GM12878 (cell line): ENCODE results near the gene CBX2. TPM values are rescaled to one million over a fixed set of nuclear protein-coding genes. Genes with fewer than 3 reads are reported as not detected.

Experiments
- BRCA1 ChIP-seq: IDR thresholded peaks from 2 replicates; pipeline ENCODE4 v1.6.1; 2011; ENCODE audit warnings: low read depth, low read length, improper control_type of control experiment
- CHD2 ChIP-seq: IDR thresholded peaks from 2 replicates; pipeline ENCODE4 v1.6.1; 2011; ENCODE audit warnings: low read depth, low read length, improper control_type of control experiment, borderline replicate concordance
- CTCF ChIP-seq, 3 experiments: IDR thresholded peaks in 2 of 3; conservative IDR thresholded peaks in 1 of 3; 2 replicates each; pipeline ENCODE4 v1.5.1; 2011; ENCODE audit warnings: low read depth in 3 of 3, low read length in 3 of 3, mild to moderate bottlenecking in 3 of 3, control low read depth in 2 of 3, moderate library complexity in 2 of 3, inconsistent platforms in 1 of 3, mixed read lengths in 1 of 3; ENCODE audit not compliant: control insufficient read depth in 2 of 3, insufficient read depth in 1 of 3; ENCODE audit errors: extremely low read depth in 1 of 3
- HDGF ChIP-seq: fragments of 450-650 bp; IDR thresholded peaks from 2 replicates; pipeline ENCODE4 v1.6.1; 2016; ENCODE audit warnings: antibody characterized with exemption
- IKZF2 ChIP-seq, 2 experiments: fragments of 450-650 bp; IDR thresholded peaks; 2 replicates each; pipeline ENCODE4 v1.6.1; 2017; ENCODE audit warnings: mild to moderate bottlenecking in 2 of 2, moderate library complexity in 2 of 2
- RB1 ChIP-seq: fragments of 450-650 bp; formaldehyde crosslinking; IDR thresholded peaks from 2 replicates; pipeline ENCODE4 v1.6.1; 2017; ENCODE audit warnings: mild to moderate bottlenecking, borderline replicate concordance
- SKIL ChIP-seq: fragments of 450-650 bp; IDR thresholded peaks from 2 replicates; pipeline ENCODE4 v1.6.1; 2017; ENCODE audit warnings: mild to moderate bottlenecking, low read depth, inconsistent platforms; ENCODE audit not compliant: poor library complexity, severe bottlenecking
- STAT3 ChIP-seq: IDR thresholded peaks from 2 replicates; pipeline ENCODE4 v1.6.1; 2011; ENCODE audit warnings: low read depth, low read length, improper control_type of control experiment
- WRNIP1 ChIP-seq: IDR thresholded peaks from 2 replicates; pipeline ENCODE4 v1.6.1; 2011; ENCODE audit warnings: low read depth, low read length, improper control_type of control experiment, borderline replicate concordance
- ZBTB4 ChIP-seq: fragments of 450-650 bp; formaldehyde crosslinking; IDR thresholded peaks from 2 replicates; pipeline ENCODE4 v1.4.0; 2022; ENCODE audit warnings: mild to moderate bottlenecking, moderate library complexity
- polyA plus RNA-seq, 11 experiments: library from polyadenylated mRNA; depleted of rRNA in 4 of 11; unstranded in 6 of 11; stranded (reverse) in 5 of 11; fragments of >200 nt; fragmentation: Nextera tagmentation in 4 of 11; fragmentation: Illumina TruSeq in 1 of 11; extraction: Ambion mirVana in 4 of 11; extraction: Trizol in 1 of 11; gene quantifications; 1 replicate in 1 of 11; 2 replicates in 10 of 11; pipeline versions ENCODE4 v1.2.1 to v1.2.3, GENCODE V29; 2011 to 2016; ENCODE audit warnings: inconsistent platforms in 2 of 11, missing spikeins in 2 of 11, low read depth in 1 of 11
- total RNA-seq, 4 experiments: library from RNA; depleted of rRNA in 3 of 4; stranded (reverse); fragments of >200 nt in 3 of 4; fragmentation: Illumina TruSeq in 1 of 4; extraction: Trizol in 1 of 4; gene quantifications; 2 replicates each; pipeline versions ENCODE4 v1.2.1 to v1.2.3, GENCODE V29; 2013 to 2021

The CBX2 gene
- total and polyA plus RNA-seq, 10 of the 15 experiments (the other 5 are each of a cell fraction or from before 2014, with no cell fraction given): 0.35 to 7.5 (median 4.2) TPM

- no peak for TF ChIP-seq WRNIP1
- peak; percentile 38 to 45; a peak in 2 of 4 replicates for TF ChIP-seq IKZF2 (IDR thresholded peaks at IDR 0.05)
- no peak for TF ChIP-seq SKIL
- peak; percentile 81 for TF ChIP-seq CHD2
- TF ChIP-seq HDGF: no peak
- TF ChIP-seq CTCF (IDR thresholded peaks at IDR 0.05 in 2 of 3, conservative IDR thresholded peaks at IDR 0.05 in 1 of 3; ENCODE audit: control insufficient read depth in 2 of 3, extremely low read depth in 1 of 3, insufficient read depth in 1 of 3, low read depth in 3 of 3, low read length in 3 of 3): peak in 1 of 3 experiments; percentile 26; a peak in 1 of 6 replicates
- TF ChIP-seq ZBTB4 (CRISPR knock-in tag): no peak
- no peak for TF ChIP-seq STAT3
- TF ChIP-seq BRCA1: no peak
- TF ChIP-seq RB1: 0 out of 2 replicates have a peak, but pooled peaks have one; percentile 10
Measured at GRCh38 chr17:79836972-79837887, 59.3 kb downstream of the CBX2 start (continued).

Other genes with a start within 250 kb of the CBX2 start
- not detected in 2 replicates for gene RBFOX3, start 167.1 kb upstream of the CBX2 start, total RNA-seq (2014; rRNA removed)
- gene RBFOX3, start 167.1 kb upstream of the CBX2 start, total RNA-seq (2014; rRNA removed; fragmentation: Illumina TruSeq; extraction: Trizol): not detected in 2 replicates
- not detected in 2 replicates for gene RBFOX3, start 167.1 kb upstream of the CBX2 start, total RNA-seq (2021)
- 0.04 and 0.10 TPM in 2 replicates for gene RBFOX3, start 167.1 kb upstream of the CBX2 start, polyA plus RNA-seq (2011; rRNA removed)
- not detected in 2 replicates for gene RBFOX3, start 167.1 kb upstream of the CBX2 start, polyA plus RNA-seq (2014; fragmentation: Illumina TruSeq; extraction: Trizol)
- gene RBFOX3, start 167.1 kb upstream of the CBX2 start, polyA plus RNA-seq (2014; fragmentation: Nextera tagmentation; extraction: Ambion mirVana): not detected
- not detected in 2 replicates for gene RBFOX3, start 167.1 kb upstream of the CBX2 start, polyA plus RNA-seq (2014; rRNA removed)
- gene RBFOX3, start 167.1 kb upstream of the CBX2 start, polyA plus RNA-seq (2016; fragmentation: Nextera tagmentation; extraction: Ambion mirVana): under 1 TPM; 0.11 to 0.19 TPM
- gene ENPP7, start 47.2 kb upstream of the CBX2 start, total RNA-seq (2014; rRNA removed): 0.16 and 0.17 TPM in 2 replicates
- gene ENPP7, start 47.2 kb upstream of the CBX2 start, total RNA-seq (2014; rRNA removed; fragmentation: Illumina TruSeq; extraction: Trizol): 0.18 TPM in 1 of 2 replicates, not detected in the other
- 0.21 and 0.41 TPM in 2 replicates for gene ENPP7, start 47.2 kb upstream of the CBX2 start, total RNA-seq (2021)
- gene ENPP7, start 47.2 kb upstream of the CBX2 start, polyA plus RNA-seq (2011; rRNA removed): 0.10 and 0.30 TPM in 2 replicates
- 0.06 TPM in 1 of 2 replicates, not detected in the other for gene ENPP7, start 47.2 kb upstream of the CBX2 start, polyA plus RNA-seq (2014; fragmentation: Illumina TruSeq; extraction: Trizol)
- under 1 TPM in 1 of 2 experiments, not detected in 1; 0.04 TPM for gene ENPP7, start 47.2 kb upstream of the CBX2 start, polyA plus RNA-seq (2014; fragmentation: Nextera tagmentation; extraction: Ambion mirVana)
- gene ENPP7, start 47.2 kb upstream of the CBX2 start, polyA plus RNA-seq (2014; rRNA removed): 0.18 and 0.30 TPM in 2 replicates
- under 1 TPM; 0.13 to 0.21 TPM for gene ENPP7, start 47.2 kb upstream of the CBX2 start, polyA plus RNA-seq (2016; fragmentation: Nextera tagmentation; extraction: Ambion mirVana)
- 1.6 and 1.9 TPM in 2 replicates for gene CBX8, start 18.9 kb downstream of the CBX2 start, total RNA-seq (2014; rRNA removed)
- 1.5 and 1.9 TPM in 2 replicates for gene CBX8, start 18.9 kb downstream of the CBX2 start, total RNA-seq (2014; rRNA removed; fragmentation: Illumina TruSeq; extraction: Trizol)
- gene CBX8, start 18.9 kb downstream of the CBX2 start, total RNA-seq (2021): 6.3 and 6.7 TPM in 2 replicates
- 0.35 and 0.64 TPM in 2 replicates for gene CBX8, start 18.9 kb downstream of the CBX2 start, polyA plus RNA-seq (2011; rRNA removed)
- 0.57 and 1.2 TPM in 2 replicates for gene CBX8, start 18.9 kb downstream of the CBX2 start, polyA plus RNA-seq (2014; fragmentation: Illumina TruSeq; extraction: Trizol)
- gene CBX8, start 18.9 kb downstream of the CBX2 start, polyA plus RNA-seq (2014; fragmentation: Nextera tagmentation; extraction: Ambion mirVana): under 1 TPM; 0.03 to 0.16 TPM
- 1.9 and 2.1 TPM in 2 replicates for gene CBX8, start 18.9 kb downstream of the CBX2 start, polyA plus RNA-seq (2014; rRNA removed)
- gene CBX8, start 18.9 kb downstream of the CBX2 start, polyA plus RNA-seq (2016; fragmentation: Nextera tagmentation; extraction: Ambion mirVana): 1 to 10 TPM; 2.1 to 3.4 TPM
- gene CBX4, start 61.3 kb downstream of the CBX2 start, total RNA-seq (2014; rRNA removed): 14.5 and 15.5 TPM in 2 replicates
- gene CBX4, start 61.3 kb downstream of the CBX2 start, total RNA-seq (2014; rRNA removed; fragmentation: Illumina TruSeq; extraction: Trizol): 4.3 and 4.6 TPM in 2 replicates
- gene CBX4, start 61.3 kb downstream of the CBX2 start, total RNA-seq (2021): 23.1 and 24.6 TPM in 2 replicates
- 9.1 and 11.3 TPM in 2 replicates for gene CBX4, start 61.3 kb downstream of the CBX2 start, polyA plus RNA-seq (2011; rRNA removed)
- 1.7 and 4.2 TPM in 2 replicates for gene CBX4, start 61.3 kb downstream of the CBX2 start, polyA plus RNA-seq (2014; fragmentation: Illumina TruSeq; extraction: Trizol)
- gene CBX4, start 61.3 kb downstream of the CBX2 start, polyA plus RNA-seq (2014; fragmentation: Nextera tagmentation; extraction: Ambion mirVana): 1 to 10 TPM in 1 of 2 experiments, under 1 TPM in 1; 0.69 to 1.2 TPM
- gene CBX4, start 61.3 kb downstream of the CBX2 start, polyA plus RNA-seq (2014; rRNA removed): 19.6 and 20.4 TPM in 2 replicates
- gene CBX4, start 61.3 kb downstream of the CBX2 start, polyA plus RNA-seq (2016; fragmentation: Nextera tagmentation; extraction: Ambion mirVana): 1 to 10 TPM; 1.6 to 1.8 TPM